ENCODE data around the gene OR11H12. TPM values are rescaled to one million over a fixed set of nuclear protein-coding genes. Genes with fewer than 3 reads are reported as not detected.

The OR11H12 gene, protein sequence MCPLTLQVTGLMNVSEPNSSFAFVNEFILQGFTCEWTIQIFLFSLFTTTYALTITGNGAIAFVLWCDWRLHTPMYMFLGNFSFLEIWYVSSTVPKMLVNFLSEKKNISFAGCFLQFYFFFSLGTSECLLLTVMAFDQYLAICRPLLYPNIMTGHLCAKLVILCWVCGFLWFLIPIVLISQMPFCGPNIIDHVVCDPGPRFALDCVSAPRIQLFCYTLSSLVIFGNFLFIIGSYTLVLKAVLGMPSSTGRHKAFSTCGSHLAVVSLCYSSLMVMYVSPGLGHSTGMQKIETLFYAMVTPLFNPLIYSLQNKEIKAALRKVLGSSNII
- not detected in 2 replicates for total RNA-seq

DNA sequence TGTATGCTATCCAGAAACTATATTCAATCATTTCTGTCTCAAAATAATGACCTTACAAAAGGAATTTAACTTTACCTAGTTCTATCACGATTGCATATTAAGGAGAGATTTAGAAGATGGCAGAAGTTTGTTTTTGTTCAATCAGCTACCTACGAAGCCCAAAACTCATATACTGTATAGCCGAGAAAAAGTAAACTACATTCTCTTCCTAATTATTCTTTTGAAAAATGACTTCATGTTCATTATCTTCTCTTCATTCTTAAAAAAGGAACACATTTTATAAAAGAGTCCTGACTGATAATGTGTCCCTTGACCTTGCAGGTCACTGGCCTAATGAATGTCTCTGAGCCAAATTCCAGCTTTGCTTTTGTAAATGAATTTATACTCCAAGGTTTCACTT lies at the start of gene OR11H12:
Gene OR11H12 (plus strand): TSS at position 301 of the 400 bp plus-strand sequence. CDS start 0 bp downstream, at position 301.

All from smooth muscle cell of bladder (primary cell).